ENCODE results near the gene GASK1B.

DNA sequence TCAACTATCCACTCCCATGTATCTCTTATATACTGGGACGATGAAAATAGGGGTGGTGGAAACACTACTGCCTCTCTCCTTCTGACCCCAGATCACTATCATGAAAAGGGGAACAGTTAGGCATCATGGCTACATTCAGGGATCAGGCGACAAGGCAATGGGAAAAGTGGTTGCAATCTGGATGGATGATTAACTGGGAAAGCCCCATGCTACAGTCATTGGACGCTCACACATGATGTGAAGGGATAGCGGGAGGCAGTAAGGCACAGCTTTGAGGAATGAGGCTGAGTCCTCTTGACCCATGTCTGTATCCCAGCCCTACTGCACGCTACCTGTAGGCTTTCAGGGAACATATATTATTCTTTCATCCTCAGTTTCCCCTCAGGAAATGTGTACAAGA lies 10.2 kb downstream of the GASK1B start:
- TF ChIP-seq, protein P1, sequence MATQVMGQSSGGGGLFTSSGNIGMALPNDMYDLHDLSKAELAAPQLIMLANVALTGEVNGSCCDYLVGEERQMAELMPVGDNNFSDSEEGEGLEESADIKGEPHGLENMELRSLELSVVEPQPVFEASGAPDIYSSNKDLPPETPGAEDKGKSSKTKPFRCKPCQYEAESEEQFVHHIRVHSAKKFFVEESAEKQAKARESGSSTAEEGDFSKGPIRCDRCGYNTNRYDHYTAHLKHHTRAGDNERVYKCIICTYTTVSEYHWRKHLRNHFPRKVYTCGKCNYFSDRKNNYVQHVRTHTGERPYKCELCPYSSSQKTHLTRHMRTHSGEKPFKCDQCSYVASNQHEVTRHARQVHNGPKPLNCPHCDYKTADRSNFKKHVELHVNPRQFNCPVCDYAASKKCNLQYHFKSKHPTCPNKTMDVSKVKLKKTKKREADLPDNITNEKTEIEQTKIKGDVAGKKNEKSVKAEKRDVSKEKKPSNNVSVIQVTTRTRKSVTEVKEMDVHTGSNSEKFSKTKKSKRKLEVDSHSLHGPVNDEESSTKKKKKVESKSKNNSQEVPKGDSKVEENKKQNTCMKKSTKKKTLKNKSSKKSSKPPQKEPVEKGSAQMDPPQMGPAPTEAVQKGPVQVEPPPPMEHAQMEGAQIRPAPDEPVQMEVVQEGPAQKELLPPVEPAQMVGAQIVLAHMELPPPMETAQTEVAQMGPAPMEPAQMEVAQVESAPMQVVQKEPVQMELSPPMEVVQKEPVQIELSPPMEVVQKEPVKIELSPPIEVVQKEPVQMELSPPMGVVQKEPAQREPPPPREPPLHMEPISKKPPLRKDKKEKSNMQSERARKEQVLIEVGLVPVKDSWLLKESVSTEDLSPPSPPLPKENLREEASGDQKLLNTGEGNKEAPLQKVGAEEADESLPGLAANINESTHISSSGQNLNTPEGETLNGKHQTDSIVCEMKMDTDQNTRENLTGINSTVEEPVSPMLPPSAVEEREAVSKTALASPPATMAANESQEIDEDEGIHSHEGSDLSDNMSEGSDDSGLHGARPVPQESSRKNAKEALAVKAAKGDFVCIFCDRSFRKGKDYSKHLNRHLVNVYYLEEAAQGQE (IDR thresholded peaks at IDR 0.05; ENCODE audit: insufficient read depth in 1 of 2, low read depth in 2 of 2, low read length in 1 of 2), result no peak
- TF ChIP-seq, protein P2, sequence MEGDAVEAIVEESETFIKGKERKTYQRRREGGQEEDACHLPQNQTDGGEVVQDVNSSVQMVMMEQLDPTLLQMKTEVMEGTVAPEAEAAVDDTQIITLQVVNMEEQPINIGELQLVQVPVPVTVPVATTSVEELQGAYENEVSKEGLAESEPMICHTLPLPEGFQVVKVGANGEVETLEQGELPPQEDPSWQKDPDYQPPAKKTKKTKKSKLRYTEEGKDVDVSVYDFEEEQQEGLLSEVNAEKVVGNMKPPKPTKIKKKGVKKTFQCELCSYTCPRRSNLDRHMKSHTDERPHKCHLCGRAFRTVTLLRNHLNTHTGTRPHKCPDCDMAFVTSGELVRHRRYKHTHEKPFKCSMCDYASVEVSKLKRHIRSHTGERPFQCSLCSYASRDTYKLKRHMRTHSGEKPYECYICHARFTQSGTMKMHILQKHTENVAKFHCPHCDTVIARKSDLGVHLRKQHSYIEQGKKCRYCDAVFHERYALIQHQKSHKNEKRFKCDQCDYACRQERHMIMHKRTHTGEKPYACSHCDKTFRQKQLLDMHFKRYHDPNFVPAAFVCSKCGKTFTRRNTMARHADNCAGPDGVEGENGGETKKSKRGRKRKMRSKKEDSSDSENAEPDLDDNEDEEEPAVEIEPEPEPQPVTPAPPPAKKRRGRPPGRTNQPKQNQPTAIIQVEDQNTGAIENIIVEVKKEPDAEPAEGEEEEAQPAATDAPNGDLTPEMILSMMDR (IDR thresholded peaks at IDR 0.05), result no peak
- no peak for TF ChIP-seq POLR2AphosphoS5 (IDR thresholded peaks at IDR 0.05; ENCODE audit: low read depth, low read length)
